B cell (primary cell): ENCODE data around the gene MVK. TPM values are rescaled to one million over a fixed set of nuclear protein-coding genes. Genes with fewer than 3 reads are reported as not detected.

Experiments used
- ATAC-seq: fragments of 200-7000 bp; cut with Tn5 transposase; one replicate; pipeline ENCODE4 v1.10.0; 2021; ENCODE audit warnings: low read depth, mild to moderate bottlenecking, moderate number of reproducible peaks, moderate library complexity
- CTCF ChIA-PET: fragments of 350-600 bp; sonication (Branson Sonifier 250); formaldehyde crosslinking; loops from one replicate; lab custom pipeline; 2021; ENCODE audit warnings: antibody characterized with exemption, inconsistent platforms; lab: Charles Lee
- POLR2A ChIA-PET: fragments of 350-600 bp; sonication (Branson Sonifier 250); formaldehyde crosslinking; loops from one replicate; lab custom pipeline; 2021; ENCODE audit warnings: antibody characterized with exemption; lab: Charles Lee
- DNase-seq: peaks from one replicate; pipeline ENCODE4 v3.0.0; 2013
- H2AFZ ChIP-seq: 2 replicates; pipeline ENCODE4 v1.6.1; 2012; ENCODE audit warnings: mild to moderate bottlenecking, low read depth, low read length; ENCODE audit not compliant: insufficient read depth, poor library complexity, severe bottlenecking
- H3K27ac ChIP-seq, 2 donors: 1 replicate in 1 of 2; 2 replicates in 1 of 2; pipeline ENCODE4 v1.5.1; 2012 to 2013; ENCODE audit warnings: low read length in 2 of 2, mild to moderate bottlenecking in 2 of 2, moderate library complexity in 1 of 2
- H3K27me3 ChIP-seq, 4 experiments: fragments of 200-600 bp in 1 of 4; sonication (generic) in 1 of 4; replicated peaks in 1 of 4; 1 replicate in 2 of 4; 2 replicates in 2 of 4; pipeline versions ENCODE4 v1.6.1 to v1.7.0; 2013 to 2016; ENCODE audit warnings: low read length in 3 of 4, mild to moderate bottlenecking in 2 of 4, mixed read lengths in 1 of 4, moderate library complexity in 1 of 4; ENCODE audit not compliant: insufficient read depth in 4 of 4, control insufficient read depth in 3 of 4; ENCODE audit errors: control extremely low read depth in 1 of 4
- H3K36me3 ChIP-seq, 2 experiments: replicated peaks in 1 of 2; 1 replicate in 1 of 2; 2 replicates in 1 of 2; pipeline versions ENCODE4 v1.6.1 to v1.7.1; 2013; ENCODE audit warnings: low read length in 1 of 2; ENCODE audit not compliant: insufficient read depth in 2 of 2, control insufficient read depth in 1 of 2; ENCODE audit errors: control extremely low read depth in 1 of 2, extremely low read depth in 1 of 2
- H3K4me1 ChIP-seq, 2 donors: fragments of 200-600 bp in 1 of 2; sonication (generic) in 1 of 2; 1 replicate in 1 of 2; 2 replicates in 1 of 2; pipeline versions ENCODE4 v1.5.1 to v1.6.1; 2013 to 2017; ENCODE audit warnings: low read length in 2 of 2; ENCODE audit not compliant: control insufficient read depth in 2 of 2, insufficient read depth in 2 of 2
- H3K4me2 ChIP-seq: replicated peaks from 2 replicates; pipeline ENCODE3; 2012; ENCODE audit warnings: mild to moderate bottlenecking, low read depth, low read length; ENCODE audit not compliant: poor library complexity, severe bottlenecking
- H3K4me3 ChIP-seq, 5 experiments: fragments of 200-600 bp in 1 of 5; sonication (generic) in 1 of 5; 1 replicate in 3 of 5; 2 replicates in 2 of 5; pipeline versions ENCODE4 v1.5.1 to v1.7.0; 2011 to 2016; ENCODE audit warnings: low read length in 4 of 5, mild to moderate bottlenecking in 4 of 5, low read depth in 2 of 5, control low read depth in 1 of 5, moderate library complexity in 1 of 5; ENCODE audit not compliant: insufficient read depth in 1 of 5; ENCODE audit errors: control extremely low read depth in 1 of 5, extremely low read depth in 1 of 5
- H3K79me2 ChIP-seq: fragments of 200-600 bp; sonication (generic); one replicate; pipeline ENCODE4 v1.6.0; 2016; ENCODE audit warnings: low read length; ENCODE audit not compliant: control insufficient read depth, insufficient read depth
- H3K9ac ChIP-seq: fragments of 200-600 bp; sonication (generic); 2 replicates; pipeline ENCODE4 v1.6.1; 2017; ENCODE audit warnings: mild to moderate bottlenecking, low read length, moderate library complexity
- H3K9me3 ChIP-seq, 3 donors: one replicate each; pipeline versions ENCODE4 v1.6.1 to v1.7.1; 2013; ENCODE audit warnings: low read length in 2 of 3; ENCODE audit not compliant: control insufficient read depth in 2 of 3, insufficient read depth in 1 of 3; ENCODE audit errors: control extremely low read depth in 1 of 3
- H4K20me1 ChIP-seq: 2 replicates; pipeline ENCODE4 v1.6.0; 2012; ENCODE audit warnings: mild to moderate bottlenecking, low read length; ENCODE audit not compliant: insufficient read depth, control insufficient read depth, poor library complexity, severe bottlenecking
- H3K27ac Mint-ChIP-seq: one replicate; pipeline ENCODE4 v1.8.0; 2021; ENCODE audit warnings: mixed read lengths
- H3K27me3 Mint-ChIP-seq: one replicate; pipeline ENCODE4 v1.8.0; 2021; ENCODE audit warnings: mixed read lengths
- H3K4me1 Mint-ChIP-seq: one replicate; pipeline ENCODE4 v1.8.0; 2021; ENCODE audit warnings: mixed read lengths
- H3K4me3 Mint-ChIP-seq: one replicate; pipeline ENCODE4 v1.8.0; 2021; ENCODE audit warnings: mixed read lengths
- H3K9me3 Mint-ChIP-seq: one replicate; pipeline ENCODE4 v1.8.0; 2022; ENCODE audit warnings: mixed read lengths; ENCODE audit not compliant: insufficient read depth
- CTCF ChIP-seq: fragments of 200-600 bp; IDR thresholded peaks from one replicate; pipeline ENCODE4 v1.8.0; 2022; ENCODE audit warnings: antibody characterized with exemption, mild to moderate bottlenecking
- EZH2 ChIP-seq: IDR thresholded peaks from 2 replicates; pipeline ENCODE4 v1.6.1; 2012; ENCODE audit warnings: borderline replicate concordance, low read depth, mild to moderate bottlenecking, moderate library complexity, low read length; ENCODE audit not compliant: insufficient read depth, poor library complexity, severe bottlenecking
- WGBS: methylation state at CpG from one replicate; pipeline ENCODE4 v1.1.5; 2013; ENCODE audit warnings: missing lambda C conversion rate; ENCODE audit not compliant: insufficient coverage; 5-methylcytosine and 5-hydroxymethylcytosine counted together
- intact Hi-C: fragments of 100-400 bp; cut with micrococcal nuclease; formaldehyde crosslinking; loops from one replicate; pipeline ENCODE4 v1.10.0; 2022
- polyA plus RNA-seq: library from polyadenylated mRNA; depleted of rRNA; stranded (reverse); fragments of >200 nt; gene quantifications from 2 replicates; pipeline ENCODE4 v1.2.3, GENCODE V29; 2012
- total RNA-seq, 2 donors: library from RNA; stranded (reverse); fragments of 120-200 nt in 1 of 2; gene quantifications; 1 replicate in 1 of 2; 2 replicates in 1 of 2; pipeline versions ENCODE4 v1.2.3 to v1.2.4, GENCODE V29; 2013 to 2022

Gene MVK
- total and polyA plus RNA-seq, 2 donors (not counting 1 experiment from before 2014, with no cell fraction given): 12.1 to 12.5 TPM

DNA sequence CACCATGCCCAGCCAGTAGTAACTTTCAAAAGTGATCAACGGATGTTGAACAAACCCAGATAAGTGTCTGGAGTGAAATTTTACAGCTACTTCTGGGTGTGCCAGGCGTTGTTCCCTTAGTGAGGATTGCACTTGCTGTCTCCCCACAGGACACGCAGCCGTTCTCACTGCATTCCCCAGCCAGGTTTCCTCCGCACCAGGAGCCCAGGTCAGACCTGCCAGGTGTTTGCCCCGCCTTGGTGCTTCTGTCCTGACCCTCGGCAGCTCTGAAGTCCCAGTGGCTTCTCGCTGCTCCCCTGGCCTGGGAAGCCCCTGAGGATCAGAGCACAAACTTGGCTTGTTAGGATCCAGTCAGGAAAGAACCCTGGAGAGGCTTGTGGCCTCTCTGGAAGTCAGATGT lies 36.5 kb upstream of the MVK start:
- no peak overlapping the region for H3K9ac ChIP-seq
- Mint-ChIP-seq H3K27ac (no peak overlapping the region), H3K27me3 (no peaks in the 10 kb centered on the region), H3K9me3 (no peaks in the 10 kb centered on the region), H3K4me1 (no peaks in the 10 kb centered on the region), H3K4me3 (no peak overlapping the region)
- H4K20me1 ChIP-seq: no peaks in the 10 kb centered on the region
- H2AFZ ChIP-seq: no peak overlapping the region
- H3K4me1 ChIP-seq: no peaks in the 10 kb centered on the region
- ATAC-seq (no peak), DNase-seq (no peak)
- ChIA-PET CTCF (interaction anchor here (0.7 kb wide), 1 partner anchor 18 kb away, joined by 3 read pairs; no protein-coding TSS in a partner anchor), POLR2A (no interaction called here)
- WGBS: 95% methylated on average over 8 of the region's 8 CpGs
- intact Hi-C loops: no loop called here
- H3K36me3 ChIP-seq: peaks cover 0 to 11% of the 10 kb centered on the region in 2 experiments
- H3K79me2 ChIP-seq: no peaks in the 10 kb centered on the region
- H3K27ac ChIP-seq: no peak overlapping the region
- no peaks in the 10 kb centered on the region for H3K9me3 ChIP-seq
- TF ChIP-seq CTCF (no peak), EZH2 (no peak)
- H3K27me3 ChIP-seq: no peaks in the 10 kb centered on the region
- H3K4me3 ChIP-seq: no peak overlapping the region
- no peak overlapping the region for H3K4me2 ChIP-seq

- Histone ChIP-seq H3K27ac (no peak overlapping the region), H3K4me2 (no peak overlapping the region), H2AFZ (no peak overlapping the region), H3K9ac (no peak overlapping the region), H4K20me1 (no peaks in the 10 kb centered on the region), H3K4me3 (no peak overlapping the region), H3K4me1 (no peaks in the 10 kb centered on the region), H3K27me3 (no peaks in the 10 kb centered on the region), H3K79me2 (no peaks in the 10 kb centered on the region), H3K36me3 (peaks cover 0 to 11% of the 10 kb centered on the region in 2 experiments), H3K9me3 (no peaks in the 10 kb centered on the region)
- CTCF ChIA-PET: no interaction called here
- H3K27ac Mint-ChIP-seq: no peak overlapping the region
- POLR2A ChIA-PET: no interaction called here
- H3K4me3 Mint-ChIP-seq: no peak overlapping the region
- H3K9me3 Mint-ChIP-seq: no peaks in the 10 kb centered on the region
- WGBS: 92% methylated on average over 16 of the region's 16 CpGs
- TF ChIP-seq CTCF (no peak), EZH2 (no peak)
- DNase-seq (no peak), ATAC-seq (no peak)
- H3K4me1 Mint-ChIP-seq: no peaks in the 10 kb centered on the region
- H3K27me3 Mint-ChIP-seq: no peaks in the 10 kb centered on the region
- intact Hi-C loops: no loop called here
These were observed 35.3 kb upstream of the MVK start for GRCh38 chr12:109538191-109538863.
